D341Med (cell line): ENCODE measurements around the gene DPH5.
"Not testable (repeated sequence)": the region's sequence is repeated elsewhere in the genome, so short reads cannot be mapped to it uniquely, and the experiment has no call there.

Experiments
- DNase-seq: peaks from one replicate; pipeline ENCODE4 v3.0.0; 2012; ENCODE audit warnings: low spot score

DPH5 gene

GRCh38 chr1:101025657-101026429 is at the start of gene DPH5:
DPH5 (minus strand) TSS chr1:101025784; CDS start chr1:101025443, 341 bp downstream.
- peak; percentile 91 for DNase-seq

- no peak for DNase-seq
Measured at GRCh38 chr1:101073836-101074235, 48.3 kb upstream of the DPH5 start.

- no peak for DNase-seq
Measured at GRCh38 chr1:101071470-101071891, 45.9 kb upstream of the DPH5 start.

- no peak for DNase-seq
Measured at GRCh38 chr1:101069158-101069557, 43.6 kb upstream of the DPH5 start.

- DNase-seq: not testable (repeated sequence)
Measured at GRCh38 chr1:101066937-101067335, 41.4 kb upstream of the DPH5 start.

- DNase-seq: no peak
Measured at GRCh38 chr1:101066260-101066936, 40.8 kb upstream of the DPH5 start.

- no peak for DNase-seq
Measured at GRCh38 chr1:101065575-101065974, 40.0 kb upstream of the DPH5 start.

GRCh38 chr1:101064697-101065096 is 39.1 kb upstream of the DPH5 start:
- no peak for DNase-seq

GRCh38 chr1:101060992-101061391 is 35.4 kb upstream of the DPH5 start:
- DNase-seq: no peak

GRCh38 chr1:101059945-101060542 is 34.5 kb upstream of the DPH5 start:
- DNase-seq: no peak

- no peak for DNase-seq
Measured at GRCh38 chr1:101055623-101056022, 30.0 kb upstream of the DPH5 start.

- DNase-seq: no peak
Measured at GRCh38 chr1:101051688-101052638, 26.4 kb upstream of the DPH5 start.

GRCh38 chr1:101050869-101051268 is 25.3 kb upstream of the DPH5 start:
- DNase-seq: no peak

GRCh38 chr1:101044749-101045148 is 19.2 kb upstream of the DPH5 start:
- DNase-seq: no peak

GRCh38 chr1:101044259-101044658 is 18.7 kb upstream of the DPH5 start:
- DNase-seq: no peak

- DNase-seq: no peak
Measured at GRCh38 chr1:101043776-101044175, 18.2 kb upstream of the DPH5 start.

- DNase-seq: no peak
Measured at GRCh38 chr1:101041300-101041699, 15.7 kb upstream of the DPH5 start.

GRCh38 chr1:101040666-101041065 is 15.1 kb upstream of the DPH5 start:
- no peak for DNase-seq

- no peak for DNase-seq
Measured at GRCh38 chr1:101039245-101039644, 13.7 kb upstream of the DPH5 start.

- DNase-seq: no peak
Measured at GRCh38 chr1:101037316-101037715, 11.7 kb upstream of the DPH5 start.

- no peak for DNase-seq
Measured at GRCh38 chr1:101033017-101033416, 7.4 kb upstream of the DPH5 start.

GRCh38 chr1:101032129-101032528 is 6.5 kb upstream of the DPH5 start:
- DNase-seq: not testable (repeated sequence)
